HFFc6 (cell line): Measurements from ENCODE around the gene OPCML. TPM values are rescaled to one million over a fixed set of nuclear protein-coding genes. Genes with fewer than 3 reads are reported as not detected.
A peak's percentile ranks its signal among the peaks of the same experiment; 100 is the strongest.

Source experiments
- DNase-seq: peaks from one replicate; pipeline ENCODE4 v3.0.0-alpha.2; 2018
- H3K27ac Mint-ChIP-seq: 2 replicates; pipeline ENCODE4 v1.8.0; 2020; ENCODE audit warnings: mild to moderate bottlenecking, mixed read lengths
- H3K27me3 Mint-ChIP-seq: 2 replicates; pipeline ENCODE4 v1.8.0; 2021; ENCODE audit warnings: mild to moderate bottlenecking, moderate library complexity, mixed read lengths; ENCODE audit not compliant: insufficient read depth
- H3K36me3 Mint-ChIP-seq: 2 replicates; pipeline ENCODE4 v1.8.0; 2021; ENCODE audit warnings: low read depth, mixed read lengths
- H3K4me1 Mint-ChIP-seq: 2 replicates; pipeline ENCODE4 v1.8.0; 2020; ENCODE audit warnings: low read depth, mixed read lengths
- H3K4me3 Mint-ChIP-seq: 2 replicates; pipeline ENCODE4 v1.8.0; 2020; ENCODE audit warnings: mild to moderate bottlenecking, moderate library complexity, mixed read lengths
- H3K9me3 Mint-ChIP-seq: 2 replicates; pipeline ENCODE4 v1.8.0; 2020; ENCODE audit warnings: mild to moderate bottlenecking, mixed read lengths
- total RNA-seq, 6 experiments: library from RNA; stranded (reverse); fragmentation: NEBNext Ultra II Directional; extraction: Animal tissue kit (Norgen Biotek cat#: 25700); gene quantifications; 2 replicates in 1 of 6; 3 replicates in 5 of 6; pipeline ENCODE4 v1.2.3, GENCODE V29; 2021
- TF ChIP-seq, protein P1 (sequence below): fragments of 200-600 bp; sonication (generic); IDR thresholded peaks from 2 replicates; pipeline ENCODE4 v1.5.0; 2021; ENCODE audit warnings: antibody characterized with exemption, mild to moderate bottlenecking

OPCML gene
- total RNA-seq, 6 experiments from 2014 or later, result 0.11 to 1.7 (median 0.33) TPM

DNA sequence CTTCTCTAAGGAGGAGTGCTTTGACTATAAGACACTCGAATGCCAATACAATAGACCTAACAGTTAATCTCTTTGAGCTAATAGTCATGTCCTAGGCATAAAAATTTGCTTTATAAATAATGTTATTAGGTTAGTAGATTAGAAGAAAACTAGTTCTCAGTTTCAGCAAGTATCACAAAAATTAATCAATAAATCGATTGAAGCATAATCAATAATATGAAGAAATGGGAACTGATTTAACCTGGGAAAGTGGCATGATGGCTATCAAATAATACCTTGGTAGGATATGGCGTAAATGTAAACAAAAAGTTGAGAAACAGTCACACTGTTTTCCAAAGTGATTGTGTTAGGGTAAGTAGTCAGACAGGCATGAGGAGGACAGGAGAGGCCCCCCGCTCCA is 676.3 kb downstream of the OPCML start:
- Mint-ChIP-seq H3K4me1 (no peaks in the 10 kb centered on the region; the same call in 1 of the 2 replicates), H3K27me3 (no peaks in the 10 kb centered on the region; the same call in 1 of the 2 replicates), H3K4me3 (no peak overlapping the region), H3K9me3 (peaks cover 9% of the 10 kb centered on the region), H3K36me3 (peaks cover 8% of the 10 kb centered on the region), H3K27ac (no peak overlapping the region)
- TF ChIP-seq, protein P1, sequence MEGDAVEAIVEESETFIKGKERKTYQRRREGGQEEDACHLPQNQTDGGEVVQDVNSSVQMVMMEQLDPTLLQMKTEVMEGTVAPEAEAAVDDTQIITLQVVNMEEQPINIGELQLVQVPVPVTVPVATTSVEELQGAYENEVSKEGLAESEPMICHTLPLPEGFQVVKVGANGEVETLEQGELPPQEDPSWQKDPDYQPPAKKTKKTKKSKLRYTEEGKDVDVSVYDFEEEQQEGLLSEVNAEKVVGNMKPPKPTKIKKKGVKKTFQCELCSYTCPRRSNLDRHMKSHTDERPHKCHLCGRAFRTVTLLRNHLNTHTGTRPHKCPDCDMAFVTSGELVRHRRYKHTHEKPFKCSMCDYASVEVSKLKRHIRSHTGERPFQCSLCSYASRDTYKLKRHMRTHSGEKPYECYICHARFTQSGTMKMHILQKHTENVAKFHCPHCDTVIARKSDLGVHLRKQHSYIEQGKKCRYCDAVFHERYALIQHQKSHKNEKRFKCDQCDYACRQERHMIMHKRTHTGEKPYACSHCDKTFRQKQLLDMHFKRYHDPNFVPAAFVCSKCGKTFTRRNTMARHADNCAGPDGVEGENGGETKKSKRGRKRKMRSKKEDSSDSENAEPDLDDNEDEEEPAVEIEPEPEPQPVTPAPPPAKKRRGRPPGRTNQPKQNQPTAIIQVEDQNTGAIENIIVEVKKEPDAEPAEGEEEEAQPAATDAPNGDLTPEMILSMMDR, result no peak
- no peak for DNase-seq

- peak; percentile 20 for DNase-seq
- TF ChIP-seq, protein P1, result no peak
- Mint-ChIP-seq H3K9me3 (peaks cover 9% of the 10 kb centered on the region), H3K36me3 (peaks cover 8% of the 10 kb centered on the region), H3K27me3 (no peaks in the 10 kb centered on the region; the same call in 1 of the 2 replicates), H3K4me1 (no peaks in the 10 kb centered on the region; the same call in 1 of the 2 replicates), H3K4me3 (no peak overlapping the region), H3K27ac (no peak overlapping the region)
Measured at GRCh38 chr11:132855516-132855915, 676.8 kb downstream of the OPCML start.

DNA sequence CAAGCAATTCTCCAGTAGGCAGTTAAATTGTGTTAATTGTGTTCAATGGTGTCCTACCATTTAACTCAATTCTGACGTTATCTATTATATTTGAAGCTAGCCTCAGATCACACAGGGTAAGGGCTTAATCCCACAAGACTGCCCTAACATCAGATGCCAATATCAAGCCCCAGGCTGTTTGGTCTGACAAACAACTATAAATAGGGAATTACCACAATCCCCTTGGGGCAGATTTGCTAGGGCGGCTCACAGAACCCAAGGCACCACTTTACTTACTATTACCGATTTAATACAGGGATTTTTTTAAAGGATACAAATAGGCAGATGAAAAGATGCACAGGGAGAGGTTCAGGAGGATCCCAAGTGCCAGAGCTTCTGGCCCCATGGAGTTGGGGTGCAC is 678.4 kb downstream of the OPCML start:
- no peak for DNase-seq
- Mint-ChIP-seq H3K9me3 (peaks cover 9% of the 10 kb centered on the region), H3K36me3 (peaks cover 8% of the 10 kb centered on the region), H3K27ac (no peak overlapping the region), H3K4me1 (no peaks in the 10 kb centered on the region; the same call in 1 of the 2 replicates), H3K27me3 (no peaks in the 10 kb centered on the region; the same call in 1 of the 2 replicates), H3K4me3 (no peak overlapping the region)
- TF ChIP-seq, protein P1, result no peak

GRCh38 chr11:132852361-132852760 is 679.9 kb downstream of the OPCML start:
- H3K27ac Mint-ChIP-seq, result no peak overlapping the region
- H3K36me3 Mint-ChIP-seq, result peaks cover 8% of the 10 kb centered on the region
- H3K4me1 Mint-ChIP-seq, result no peaks in the 10 kb centered on the region; the same call in 1 of the 2 replicates
- no peak for DNase-seq
- H3K27me3 Mint-ChIP-seq, result no peaks in the 10 kb centered on the region; the same call in 1 of the 2 replicates
- no peak overlapping the region for H3K4me3 Mint-ChIP-seq
- H3K9me3 Mint-ChIP-seq, result peaks cover 9% of the 10 kb centered on the region
- TF ChIP-seq, protein P1, result no peak

GRCh38 chr11:132851247-132851646 is 681.1 kb downstream of the OPCML start:
- TF ChIP-seq, protein P1, result no peak
- H3K4me3 Mint-ChIP-seq, result no peak overlapping the region
- no peaks in the 10 kb centered on the region; the same call in 1 of the 2 replicates for H3K4me1 Mint-ChIP-seq
- DNase-seq, result no peak
- no peak overlapping the region for H3K27ac Mint-ChIP-seq
- H3K9me3 Mint-ChIP-seq, result peaks cover 9% of the 10 kb centered on the region
- no peaks in the 10 kb centered on the region; the same call in 1 of the 2 replicates for H3K27me3 Mint-ChIP-seq
- peaks cover 8% of the 10 kb centered on the region for H3K36me3 Mint-ChIP-seq
